Pancreas (tissue), 10 donors: ENCODE results near the gene RABGAP1L. TPM values are rescaled to one million over a fixed set of nuclear protein-coding genes. Genes with fewer than 3 reads are reported as not detected.
A peak's percentile ranks its signal among the peaks of the same experiment; 100 is the strongest.

Experiments used
- ATAC-seq, 4 donors: fragments of 200-7000 bp; cut with Tn5 transposase; one replicate each; pipeline versions ENCODE4 v1.8.0 to v1.9.1; 2020; ENCODE audit warnings: mild to moderate bottlenecking in 4 of 4, moderate library complexity in 4 of 4
- DNase-seq, 6 donors: peaks; one replicate each; pipeline ENCODE4 v3.0.0-alpha.2; 2020
- FAIRE-seq: peaks from 2 replicates; lab custom pipeline; 2012; peaks lifted over from hg19 to GRCh38; lab: Jason Lieb, UNC
- H3K27ac ChIP-seq, 4 donors: fragments of 200-600 bp; sonication (generic); 1 replicate in 3 of 4; 2 replicates in 1 of 4; pipeline versions ENCODE4 v1.5.0 to v1.8.0; 2020
- H3K27me3 ChIP-seq, 4 donors: fragments of 200-600 bp; one replicate each; pipeline ENCODE4 v1.8.0; 2021
- H3K36me3 ChIP-seq, 3 donors: fragments of 200-600 bp; sonication (generic) in 1 of 3; one replicate each; pipeline versions ENCODE4 v1.5.0 to v1.8.0; 2020 to 2021
- H3K4me1 ChIP-seq, 3 donors: fragments of 200-600 bp; one replicate each; pipeline ENCODE4 v1.8.0; 2021
- H3K4me3 ChIP-seq, 4 donors: fragments of 200-600 bp; sonication (generic) in 2 of 4; one replicate each; pipeline versions ENCODE4 v1.5.0 to v1.8.0; 2020 to 2021
- H3K9me3 ChIP-seq, 4 donors: fragments of 200-600 bp; one replicate each; pipeline ENCODE4 v1.8.0; 2021
- CTCF ChIP-seq, 4 donors: fragments of 200-600 bp; sonication (generic) in 3 of 4; IDR thresholded peaks; one replicate each; pipeline versions ENCODE4 v1.5.0 to v1.8.0; 2021; ENCODE audit warnings: antibody characterized with exemption in 4 of 4
- WGBS, 2 donors: extraction: QIAGEN DNeasy Blood & Tissue Kit; methylation state at CpG; one replicate each; pipeline ENCODE4 v1.1.7; 2013; 5-methylcytosine and 5-hydroxymethylcytosine counted together
- intact Hi-C, 3 donors: fragments of 100-400 bp; cut with DNase I; formaldehyde crosslinking; loops; one replicate each; pipeline versions ENCODE4 v1.11.1 to v1.14.2; 2022
- polyA plus RNA-seq, 2 donors: library from polyadenylated mRNA; stranded (reverse); fragments of 200-250 nt; gene quantifications; one replicate each; pipeline ENCODE4 v1.2.3, GENCODE V29; 2013
- total RNA-seq, 6 donors: library from RNA; stranded (reverse); fragmentation: NEBNext Ultra II Directional in 4 of 6; extraction: Animal tissue kit (Norgen Biotek cat#: 25700) in 4 of 6; gene quantifications; one replicate each; pipeline versions ENCODE4 v1.2.1 to v1.2.4, GENCODE V29; 2021 to 2023
- donor health status: healthy with polysubstance abuse.
- donor health status: DM: no; HTN: no; CAD: no; lungs with moderate emphysema.
- donor health status: DM: no; HTN: no; CAD: no.
- donor health status: control.
- donor health status: control.
- donor health status: Bipolar disorder and iron deficiency.
- donor health status: DM: yes; HTN: yes; CAD: no.
- donor health status: DM: no; HTN: no; CAD: no.
- donor health status: DM: no; HTN: no; CAD: no.
- donor health status: DM: yes; HTN: yes; CAD: no.

Gene RABGAP1L
- total and polyA plus RNA-seq, 8 donors: 13.9 to 64.8 (median 36.1) TPM

GRCh38 chr1:174156437-174156836, 2.9 kb upstream of the RABGAP1L start:
- Histone ChIP-seq H3K27me3 (no peaks in the 10 kb centered on the region), H3K4me3 (no peak overlapping the region), H3K27ac (no peak overlapping the region), H3K9me3 (no peaks in the 10 kb centered on the region), H3K4me1 (peaks cover 0 to 6% (median 4%) of the 10 kb centered on the region in 3 donors), H3K36me3 (no peaks in the 10 kb centered on the region)
- DNase-seq: no peak
- intact Hi-C loops: no loop called here
- FAIRE-seq: no peak
- no peak for TF ChIP-seq CTCF (IDR thresholded peaks at IDR 0.05)
- WGBS, 2 donors: 87 to 93% methylated on average over 1 of the region's 1 CpG
- no peak for ATAC-seq

GRCh38 chr1:174157157-174157806, 2.0 kb upstream of the RABGAP1L start:
- ATAC-seq (no peak), DNase-seq (no peak), FAIRE-seq (no peak)
- no peak for TF ChIP-seq CTCF (IDR thresholded peaks at IDR 0.05)
- 76 to 82% methylated on average over 3 of the region's 3 CpGs for WGBS, 2 donors
- Histone ChIP-seq H3K9me3 (no peaks in the 10 kb centered on the region), H3K27ac (no peak overlapping the region), H3K27me3 (no peaks in the 10 kb centered on the region), H3K4me1 (peaks cover 0 to 6% (median 4%) of the 10 kb centered on the region in 3 donors), H3K4me3 (no peak overlapping the region), H3K36me3 (no peaks in the 10 kb centered on the region)
- intact Hi-C loops: no loop called here

- H3K27ac ChIP-seq: peak overlapping the region; percentile 85 to 92 (median 88)
- peaks cover 0 to 6% (median 4%) of the 10 kb centered on the region in 3 donors for H3K4me1 ChIP-seq
- H3K36me3 ChIP-seq: no peaks in the 10 kb centered on the region
- 1% methylated on average over 23 of the region's 23 CpGs for WGBS, 2 donors
- no peaks in the 10 kb centered on the region for H3K27me3 ChIP-seq
- no peak for DNase-seq
- TF ChIP-seq CTCF (IDR thresholded peaks at IDR 0.05): no peak
- H3K9me3 ChIP-seq: no peaks in the 10 kb centered on the region
- FAIRE-seq: no peak
- peak overlapping the region; percentile 63 to 93 (median 86) for H3K4me3 ChIP-seq
- peak in 2 of 4 donors; percentile 2 to 6 for ATAC-seq
- intact Hi-C loops: no loop called here
Observed at GRCh38 chr1:174158767-174159251, 511 bp upstream of the RABGAP1L start.

GRCh38 chr1:174160109-174160473, 771 bp downstream of the RABGAP1L start:
- intact Hi-C loops: no loop called here
- Histone ChIP-seq H3K36me3 (no peaks in the 10 kb centered on the region), H3K4me1 (peaks cover 4 to 10% (median 6%) of the 10 kb centered on the region in 3 donors), H3K27ac (peak overlapping the region; percentile 85 to 92 (median 88)), H3K27me3 (no peaks in the 10 kb centered on the region), H3K4me3 (peak overlapping the region; percentile 63 to 93 (median 86)), H3K9me3 (no peaks in the 10 kb centered on the region)
- FAIRE-seq (no peak), ATAC-seq (peak; percentile 25 to 46 (median 36)), DNase-seq (peak; percentile 47 to 78 (median 61))
- no peak for TF ChIP-seq CTCF (IDR thresholded peaks at IDR 0.05)
- 0 to 1% methylated on average over 14 of the region's 14 CpGs for WGBS, 2 donors

GRCh38 chr1:174160603-174161002, 1.3 kb downstream of the RABGAP1L start:
- peak overlapping the region in 3 of 4 donors; percentile 63 to 93 (median 88) for H3K4me3 ChIP-seq
- H3K27me3 ChIP-seq: no peaks in the 10 kb centered on the region
- no peaks in the 10 kb centered on the region for H3K36me3 ChIP-seq
- H3K9me3 ChIP-seq: no peaks in the 10 kb centered on the region
- DNase-seq (no peak), ATAC-seq (no peak), FAIRE-seq (no peak)
- TF ChIP-seq CTCF (IDR thresholded peaks at IDR 0.05): no peak
- intact Hi-C loops: no loop called here
- WGBS, 2 donors: 64 to 67% methylated on average over 5 of the region's 5 CpGs
- H3K4me1 ChIP-seq: peaks cover 4 to 10% (median 6%) of the 10 kb centered on the region in 3 donors
- peak overlapping the region in 3 of 4 donors; percentile 85 to 92 (median 86) for H3K27ac ChIP-seq
